ENCODE results near the gene CCNL2. TPM values are rescaled to one million over a fixed set of nuclear protein-coding genes. Genes with fewer than 3 reads are reported as not detected.

CCNL2 gene
- total and polyA plus RNA-seq, 2 experiments from 2014 or later: 115 to 146 TPM

DNA sequence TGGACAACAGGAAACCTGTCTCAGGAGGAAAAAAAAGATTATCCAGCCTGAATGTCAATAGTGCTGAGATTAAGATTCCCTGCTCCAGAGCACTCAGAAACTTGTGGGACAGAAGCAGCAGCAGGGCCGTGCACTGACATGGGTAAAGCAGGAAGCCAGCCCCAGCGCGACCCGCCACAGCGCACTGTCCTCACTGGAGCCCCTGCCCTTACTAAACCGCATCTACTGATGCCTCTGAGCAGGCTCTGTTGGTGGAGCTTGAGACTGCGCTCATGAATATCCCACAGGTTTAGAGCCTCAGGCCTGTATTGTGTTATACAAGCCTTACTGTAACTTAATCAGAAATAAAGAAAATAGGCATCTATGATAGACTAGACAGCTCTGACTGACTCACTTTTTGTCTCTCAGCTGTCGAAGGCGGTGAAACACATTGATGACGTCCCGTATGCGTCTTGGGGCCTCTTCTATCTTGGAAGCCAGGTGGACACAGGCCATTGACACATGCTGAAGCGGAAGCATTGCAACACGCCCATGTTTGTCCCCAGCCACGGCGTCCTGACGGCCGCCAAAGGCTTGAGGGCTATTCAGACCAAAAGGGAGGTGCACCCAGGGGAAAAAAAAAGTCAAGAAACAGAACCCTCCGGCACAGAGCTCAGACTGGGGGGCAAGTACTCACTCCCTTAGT, 1.2 kb downstream of the CCNL2 start (continued):
- TF ChIP-seq, protein P1, sequence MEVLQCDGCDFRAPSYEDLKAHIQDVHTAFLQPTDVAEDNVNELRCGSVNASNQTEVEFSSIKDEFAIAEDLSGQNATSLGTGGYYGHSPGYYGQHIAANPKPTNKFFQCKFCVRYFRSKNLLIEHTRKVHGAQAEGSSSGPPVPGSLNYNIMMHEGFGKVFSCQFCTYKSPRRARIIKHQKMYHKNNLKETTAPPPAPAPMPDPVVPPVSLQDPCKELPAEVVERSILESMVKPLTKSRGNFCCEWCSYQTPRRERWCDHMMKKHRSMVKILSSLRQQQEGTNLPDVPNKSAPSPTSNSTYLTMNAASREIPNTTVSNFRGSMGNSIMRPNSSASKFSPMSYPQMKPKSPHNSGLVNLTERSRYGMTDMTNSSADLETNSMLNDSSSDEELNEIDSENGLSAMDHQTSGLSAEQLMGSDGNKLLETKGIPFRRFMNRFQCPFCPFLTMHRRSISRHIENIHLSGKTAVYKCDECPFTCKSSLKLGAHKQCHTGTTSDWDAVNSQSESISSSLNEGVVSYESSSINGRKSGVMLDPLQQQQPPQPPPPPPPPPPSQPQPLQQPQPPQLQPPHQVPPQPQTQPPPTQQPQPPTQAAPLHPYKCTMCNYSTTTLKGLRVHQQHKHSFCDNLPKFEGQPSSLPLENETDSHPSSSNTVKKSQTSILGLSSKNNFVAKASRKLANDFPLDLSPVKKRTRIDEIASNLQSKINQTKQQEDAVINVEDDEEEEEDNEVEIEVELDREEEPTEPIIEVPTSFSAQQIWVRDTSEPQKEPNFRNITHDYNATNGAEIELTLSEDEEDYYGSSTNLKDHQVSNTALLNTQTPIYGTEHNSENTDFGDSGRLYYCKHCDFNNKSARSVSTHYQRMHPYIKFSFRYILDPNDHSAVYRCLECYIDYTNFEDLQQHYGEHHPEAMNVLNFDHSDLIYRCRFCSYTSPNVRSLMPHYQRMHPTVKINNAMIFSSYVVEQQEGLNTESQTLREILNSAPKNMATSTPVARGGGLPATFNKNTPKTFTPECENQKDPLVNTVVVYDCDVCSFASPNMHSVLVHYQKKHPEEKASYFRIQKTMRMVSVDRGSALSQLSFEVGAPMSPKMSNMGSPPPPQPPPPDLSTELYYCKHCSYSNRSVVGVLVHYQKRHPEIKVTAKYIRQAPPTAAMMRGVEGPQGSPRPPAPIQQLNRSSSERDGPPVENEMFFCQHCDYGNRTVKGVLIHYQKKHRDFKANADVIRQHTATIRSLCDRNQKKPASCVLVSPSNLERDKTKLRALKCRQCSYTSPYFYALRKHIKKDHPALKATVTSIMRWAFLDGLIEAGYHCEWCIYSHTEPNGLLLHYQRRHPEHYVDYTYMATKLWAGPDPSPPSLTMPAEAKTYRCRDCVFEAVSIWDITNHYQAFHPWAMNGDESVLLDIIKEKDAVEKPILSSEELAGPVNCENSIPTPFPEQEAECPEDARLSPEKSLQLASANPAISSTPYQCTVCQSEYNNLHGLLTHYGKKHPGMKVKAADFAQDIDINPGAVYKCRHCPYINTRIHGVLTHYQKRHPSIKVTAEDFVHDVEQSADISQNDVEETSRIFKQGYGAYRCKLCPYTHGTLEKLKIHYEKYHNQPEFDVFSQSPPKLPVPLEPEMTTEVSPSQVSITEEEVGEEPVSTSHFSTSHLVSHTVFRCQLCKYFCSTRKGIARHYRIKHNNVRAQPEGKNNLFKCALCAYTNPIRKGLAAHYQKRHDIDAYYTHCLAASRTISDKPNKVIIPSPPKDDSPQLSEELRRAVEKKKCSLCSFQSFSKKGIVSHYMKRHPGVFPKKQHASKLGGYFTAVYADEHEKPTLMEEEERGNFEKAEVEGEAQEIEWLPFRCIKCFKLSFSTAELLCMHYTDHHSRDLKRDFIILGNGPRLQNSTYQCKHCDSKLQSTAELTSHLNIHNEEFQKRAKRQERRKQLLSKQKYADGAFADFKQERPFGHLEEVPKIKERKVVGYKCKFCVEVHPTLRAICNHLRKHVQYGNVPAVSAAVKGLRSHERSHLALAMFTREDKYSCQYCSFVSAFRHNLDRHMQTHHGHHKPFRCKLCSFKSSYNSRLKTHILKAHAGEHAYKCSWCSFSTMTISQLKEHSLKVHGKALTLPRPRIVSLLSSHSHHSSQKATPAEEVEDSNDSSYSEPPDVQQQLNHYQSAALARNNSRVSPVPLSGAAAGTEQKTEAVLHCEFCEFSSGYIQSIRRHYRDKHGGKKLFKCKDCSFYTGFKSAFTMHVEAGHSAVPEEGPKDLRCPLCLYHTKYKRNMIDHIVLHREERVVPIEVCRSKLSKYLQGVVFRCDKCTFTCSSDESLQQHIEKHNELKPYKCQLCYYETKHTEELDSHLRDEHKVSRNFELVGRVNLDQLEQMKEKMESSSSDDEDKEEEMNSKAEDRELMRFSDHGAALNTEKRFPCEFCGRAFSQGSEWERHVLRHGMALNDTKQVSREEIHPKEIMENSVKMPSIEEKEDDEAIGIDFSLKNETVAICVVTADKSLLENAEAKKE (CRISPR knock-in tag; IDR thresholded peaks at IDR 0.05): no peak
- TF ChIP-seq ZNF114 (CRISPR knock-in tag; IDR thresholded peaks at IDR 0.05) (no peak), EZH2 (IDR thresholded peaks at IDR 0.05; ENCODE audit: low read depth, unreplicated experiment) (no peak), POLR2AphosphoS5 (IDR thresholded peaks at IDR 0.05; ENCODE audit: low read depth) (no peak), ZNF331 (CRISPR knock-in tag; IDR thresholded peaks at IDR 0.05; ENCODE audit: low read depth) (no peak)

DNA sequence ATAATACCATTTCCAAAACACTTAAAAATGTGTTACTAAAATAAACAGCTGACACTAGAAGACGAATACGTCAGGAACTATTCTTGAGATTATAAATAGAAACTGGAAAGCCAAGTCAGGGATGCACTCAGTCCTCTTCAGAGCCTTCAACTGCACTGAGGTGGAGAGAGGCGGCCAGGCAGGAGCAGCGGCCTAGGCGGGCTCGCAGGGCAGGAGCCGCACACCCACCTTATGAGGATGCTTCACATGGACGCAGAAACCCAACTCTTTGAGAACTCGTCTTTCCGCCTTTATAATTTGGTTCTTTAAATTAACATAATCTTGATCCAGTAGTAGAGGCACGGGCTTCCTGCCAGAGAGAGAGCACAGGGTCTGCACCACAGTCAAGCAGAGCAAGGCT, 4.0 kb downstream of the CCNL2 start:
- no peak overlapping the region for H2AFZ ChIP-seq
- H3K4me1 ChIP-seq (ENCODE audit: insufficient read depth): peaks cover 7% of the 10 kb centered on the region; the same call in 1 of the 2 replicates
- H3K4me1 Mint-ChIP-seq: peaks cover 5% of the 10 kb centered on the region
- H3K27ac Mint-ChIP-seq: no peak overlapping the region
- H3K4me3 Mint-ChIP-seq: no peak overlapping the region
- H3K36me3 Mint-ChIP-seq (ENCODE audit: low read depth): peaks cover 80% of the 10 kb centered on the region
- DNase-seq (ENCODE audit: low spot score): no peak
- ATAC-seq: no peak
- H3K4me3 ChIP-seq: no peak overlapping the region
- H3K27me3 Mint-ChIP-seq (ENCODE audit: insufficient read depth, low read depth, poor library complexity): peaks cover 8% of the 10 kb centered on the region
- H3K4me2 ChIP-seq: no peak overlapping the region
- no peaks in the 10 kb centered on the region for H3K9me2 ChIP-seq (ENCODE audit: insufficient read depth)
- no peak overlapping the region for H3K27ac ChIP-seq (ENCODE audit: low read depth)
- no peaks in the 10 kb centered on the region for H3K27me3 ChIP-seq (ENCODE audit: insufficient read depth)
- peaks cover 63% of the 10 kb centered on the region for H3K36me3 ChIP-seq (ENCODE audit: insufficient read depth)
- H3F3A ChIP-seq (replicated peaks; ENCODE audit: low read depth): peaks cover 52% of the 10 kb centered on the region
- H3K9me3 Mint-ChIP-seq: no peaks in the 10 kb centered on the region
- peaks cover 70% of the 10 kb centered on the region for H3K79me2 ChIP-seq (replicated peaks; ENCODE audit: insufficient read depth)
- H4K20me1 ChIP-seq (replicated peaks; ENCODE audit: insufficient read depth): peaks cover 38% of the 10 kb centered on the region
- no peak for TF ChIP-seq CREB1 (CRISPR knock-in tag; IDR thresholded peaks at IDR 0.05; ENCODE audit: low read depth)
- TF ChIP-seq, protein P2, sequence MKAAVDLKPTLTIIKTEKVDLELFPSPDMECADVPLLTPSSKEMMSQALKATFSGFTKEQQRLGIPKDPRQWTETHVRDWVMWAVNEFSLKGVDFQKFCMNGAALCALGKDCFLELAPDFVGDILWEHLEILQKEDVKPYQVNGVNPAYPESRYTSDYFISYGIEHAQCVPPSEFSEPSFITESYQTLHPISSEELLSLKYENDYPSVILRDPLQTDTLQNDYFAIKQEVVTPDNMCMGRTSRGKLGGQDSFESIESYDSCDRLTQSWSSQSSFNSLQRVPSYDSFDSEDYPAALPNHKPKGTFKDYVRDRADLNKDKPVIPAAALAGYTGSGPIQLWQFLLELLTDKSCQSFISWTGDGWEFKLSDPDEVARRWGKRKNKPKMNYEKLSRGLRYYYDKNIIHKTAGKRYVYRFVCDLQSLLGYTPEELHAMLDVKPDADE (IDR thresholded peaks at IDR 0.05): no peak
- no peak for TF ChIP-seq ZNF114 (CRISPR knock-in tag; IDR thresholded peaks at IDR 0.05)
- TF ChIP-seq, protein P3, sequence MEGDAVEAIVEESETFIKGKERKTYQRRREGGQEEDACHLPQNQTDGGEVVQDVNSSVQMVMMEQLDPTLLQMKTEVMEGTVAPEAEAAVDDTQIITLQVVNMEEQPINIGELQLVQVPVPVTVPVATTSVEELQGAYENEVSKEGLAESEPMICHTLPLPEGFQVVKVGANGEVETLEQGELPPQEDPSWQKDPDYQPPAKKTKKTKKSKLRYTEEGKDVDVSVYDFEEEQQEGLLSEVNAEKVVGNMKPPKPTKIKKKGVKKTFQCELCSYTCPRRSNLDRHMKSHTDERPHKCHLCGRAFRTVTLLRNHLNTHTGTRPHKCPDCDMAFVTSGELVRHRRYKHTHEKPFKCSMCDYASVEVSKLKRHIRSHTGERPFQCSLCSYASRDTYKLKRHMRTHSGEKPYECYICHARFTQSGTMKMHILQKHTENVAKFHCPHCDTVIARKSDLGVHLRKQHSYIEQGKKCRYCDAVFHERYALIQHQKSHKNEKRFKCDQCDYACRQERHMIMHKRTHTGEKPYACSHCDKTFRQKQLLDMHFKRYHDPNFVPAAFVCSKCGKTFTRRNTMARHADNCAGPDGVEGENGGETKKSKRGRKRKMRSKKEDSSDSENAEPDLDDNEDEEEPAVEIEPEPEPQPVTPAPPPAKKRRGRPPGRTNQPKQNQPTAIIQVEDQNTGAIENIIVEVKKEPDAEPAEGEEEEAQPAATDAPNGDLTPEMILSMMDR (conservative IDR thresholded peaks at IDR 0.05; ENCODE audit: low read depth in 2 of 2): no peak
- no peak for TF ChIP-seq ZNF331 (CRISPR knock-in tag; IDR thresholded peaks at IDR 0.05; ENCODE audit: low read depth)
- TF ChIP-seq, protein P4, sequence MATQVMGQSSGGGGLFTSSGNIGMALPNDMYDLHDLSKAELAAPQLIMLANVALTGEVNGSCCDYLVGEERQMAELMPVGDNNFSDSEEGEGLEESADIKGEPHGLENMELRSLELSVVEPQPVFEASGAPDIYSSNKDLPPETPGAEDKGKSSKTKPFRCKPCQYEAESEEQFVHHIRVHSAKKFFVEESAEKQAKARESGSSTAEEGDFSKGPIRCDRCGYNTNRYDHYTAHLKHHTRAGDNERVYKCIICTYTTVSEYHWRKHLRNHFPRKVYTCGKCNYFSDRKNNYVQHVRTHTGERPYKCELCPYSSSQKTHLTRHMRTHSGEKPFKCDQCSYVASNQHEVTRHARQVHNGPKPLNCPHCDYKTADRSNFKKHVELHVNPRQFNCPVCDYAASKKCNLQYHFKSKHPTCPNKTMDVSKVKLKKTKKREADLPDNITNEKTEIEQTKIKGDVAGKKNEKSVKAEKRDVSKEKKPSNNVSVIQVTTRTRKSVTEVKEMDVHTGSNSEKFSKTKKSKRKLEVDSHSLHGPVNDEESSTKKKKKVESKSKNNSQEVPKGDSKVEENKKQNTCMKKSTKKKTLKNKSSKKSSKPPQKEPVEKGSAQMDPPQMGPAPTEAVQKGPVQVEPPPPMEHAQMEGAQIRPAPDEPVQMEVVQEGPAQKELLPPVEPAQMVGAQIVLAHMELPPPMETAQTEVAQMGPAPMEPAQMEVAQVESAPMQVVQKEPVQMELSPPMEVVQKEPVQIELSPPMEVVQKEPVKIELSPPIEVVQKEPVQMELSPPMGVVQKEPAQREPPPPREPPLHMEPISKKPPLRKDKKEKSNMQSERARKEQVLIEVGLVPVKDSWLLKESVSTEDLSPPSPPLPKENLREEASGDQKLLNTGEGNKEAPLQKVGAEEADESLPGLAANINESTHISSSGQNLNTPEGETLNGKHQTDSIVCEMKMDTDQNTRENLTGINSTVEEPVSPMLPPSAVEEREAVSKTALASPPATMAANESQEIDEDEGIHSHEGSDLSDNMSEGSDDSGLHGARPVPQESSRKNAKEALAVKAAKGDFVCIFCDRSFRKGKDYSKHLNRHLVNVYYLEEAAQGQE (IDR thresholded peaks at IDR 0.05; ENCODE audit: unreplicated experiment): no peak
- no peak for TF ChIP-seq EZH2phosphoT487 (IDR thresholded peaks at IDR 0.05; ENCODE audit: unreplicated experiment)
- TF ChIP-seq POLR2AphosphoS5 (IDR thresholded peaks at IDR 0.05; ENCODE audit: low read depth): no peak
- TF ChIP-seq STAT1 (IDR thresholded peaks at IDR 0.05; ENCODE audit: unreplicated experiment): no peak
- no peak for TF ChIP-seq NANOG (IDR thresholded peaks at IDR 0.05; ENCODE audit: borderline replicate concordance)
